Upper lobe of left lung (tissue), 6 donors: ENCODE measurements around the gene PDE1C. TPM values are rescaled to one million over a fixed set of nuclear protein-coding genes. Genes with fewer than 3 reads are reported as not detected.
A peak's percentile ranks its signal among the peaks of the same experiment; 100 is the strongest.

Experiments
- ATAC-seq, 2 donors: fragments of 200-7000 bp; cut with Tn5 transposase; one replicate each; pipeline ENCODE4 v1.9.1; 2022; ENCODE audit warnings: mild to moderate bottlenecking in 2 of 2, moderate library complexity in 2 of 2; ENCODE audit not compliant: low FRiP score in 2 of 2
- DNase-seq, 2 donors: peaks; one replicate each; pipeline ENCODE4 v3.0.0-alpha.2; 2019 to 2020
- H3K27ac ChIP-seq, 4 donors: fragments of 200-600 bp; sonication (generic); one replicate each; pipeline ENCODE4 v1.5.1; 2016 to 2019
- H3K27me3 ChIP-seq, 4 donors: fragments of 200-600 bp; sonication (generic); one replicate each; pipeline ENCODE4 v1.5.1; 2017 to 2019
- H3K36me3 ChIP-seq, 4 donors: fragments of 200-600 bp; sonication (generic); one replicate each; pipeline ENCODE4 v1.5.1; 2016 to 2019
- H3K4me1 ChIP-seq, 4 donors: fragments of 200-600 bp; sonication (generic); one replicate each; pipeline ENCODE4 v1.5.1; 2018 to 2019
- H3K4me3 ChIP-seq, 4 donors: fragments of 200-600 bp; sonication (generic); one replicate each; pipeline ENCODE4 v1.5.1; 2017 to 2019; ENCODE audit warnings: mild to moderate bottlenecking in 2 of 4, moderate library complexity in 1 of 4
- H3K9me3 ChIP-seq, 4 donors: fragments of 200-600 bp; sonication (generic); one replicate each; pipeline ENCODE4 v1.5.1; 2018 to 2019
- CTCF ChIP-seq, 6 experiments: fragments of 450-650 bp in 4 of 6; fragments of 200-600 bp in 2 of 6; sonication (generic) in 2 of 6; IDR thresholded peaks; one replicate each; pipeline ENCODE4 v1.5.1; 2016 to 2019; ENCODE audit warnings: antibody characterized with exemption in 6 of 6
- EP300 ChIP-seq, 4 donors: sonication (generic); formaldehyde crosslinking; IDR thresholded peaks; one replicate each; pipeline ENCODE4 v1.5.1; 2017; ENCODE audit warnings: antibody characterized with exemption in 4 of 4, control low read depth in 2 of 4
- POLR2A ChIP-seq, 4 donors: fragments of 450-650 bp; IDR thresholded peaks; one replicate each; pipeline ENCODE4 v1.5.1; 2016 to 2017; ENCODE audit warnings: antibody characterized with exemption in 4 of 4, mild to moderate bottlenecking in 2 of 4
- POLR2AphosphoS5 ChIP-seq, 2 donors: sonication (generic); formaldehyde crosslinking; IDR thresholded peaks; one replicate each; pipeline ENCODE4 v1.5.1; 2017; ENCODE audit warnings: antibody characterized with exemption in 2 of 2
- WGBS, 2 donors: methylation state at CpG; one replicate each; pipeline ENCODE4 v1.1.5; 2017 to 2018; 5-methylcytosine and 5-hydroxymethylcytosine counted together
- total RNA-seq, 6 donors: library from RNA; depleted of rRNA in 4 of 6; stranded (reverse); fragments of >200 nt in 4 of 6; gene quantifications; one replicate each; pipeline versions ENCODE4 v1.1.0 to v1.2.1, GENCODE V29; 2016 to 2021
- donor health status: DM: no; HTN: no; CAD: no; lungs with moderate emphysema.
- donor health status: DM: no; HTN: yes; CAD: no; lungs with severe emphysema.

The PDE1C gene
- total RNA-seq, 6 donors from 2014 or later: 5.6 to 38.8 (median 11.3) TPM

GRCh38 chr7:32071466-32072091 is 1.4 kb upstream of the PDE1C start:
- peak overlapping the region in 3 of 4 donors; percentile 52 to 57 (median 56) for H3K4me3 ChIP-seq
- peaks cover 0 to 6% (median 0%) of the 10 kb centered on the region in 4 donors for H3K27me3 ChIP-seq
- no peak for DNase-seq
- no peak for TF ChIP-seq POLR2AphosphoS5 (IDR thresholded peaks at IDR 0.05)
- TF ChIP-seq POLR2A (IDR thresholded peaks at IDR 0.05): no peak
- TF ChIP-seq EP300 (IDR thresholded peaks at IDR 0.05): no peak
- TF ChIP-seq CTCF (IDR thresholded peaks at IDR 0.05): no peak
- H3K4me1 ChIP-seq: peaks cover 0 to 16% (median 0%) of the 10 kb centered on the region in 4 donors
- no peaks in the 10 kb centered on the region for H3K36me3 ChIP-seq
- no peak for ATAC-seq
- no peaks in the 10 kb centered on the region for H3K9me3 ChIP-seq
- 29 to 30% methylated on average over 6 of the region's 6 CpGs for whole genome bisulfite sequencing, 2 donors
- peak overlapping the region; percentile 59 to 86 (median 84) for H3K27ac ChIP-seq

GRCh38 chr7:32070051-32070405 is 179 bp downstream of the PDE1C start:
- Histone ChIP-seq H3K4me1 (peaks cover 0 to 16% (median 0%) of the 10 kb centered on the region in 4 donors), H3K27me3 (peaks cover 0 to 6% (median 0%) of the 10 kb centered on the region in 4 donors), H3K4me3 (peak overlapping the region; percentile 9 to 57 (median 54)), H3K36me3 (no peaks in the 10 kb centered on the region), H3K27ac (peak overlapping the region; percentile 59 to 86 (median 84)), H3K9me3 (no peaks in the 10 kb centered on the region)
- WGBS, 2 donors: 6 to 14% methylated on average over 9 of the region's 9 CpGs
- no peak for TF ChIP-seq EP300 (IDR thresholded peaks at IDR 0.05)
- TF ChIP-seq CTCF (IDR thresholded peaks at IDR 0.05): no peak
- no peak for TF ChIP-seq POLR2AphosphoS5 (IDR thresholded peaks at IDR 0.05)
- TF ChIP-seq POLR2A (IDR thresholded peaks at IDR 0.05): no peak
- DNase-seq: no peak
- ATAC-seq: no peak

DNA sequence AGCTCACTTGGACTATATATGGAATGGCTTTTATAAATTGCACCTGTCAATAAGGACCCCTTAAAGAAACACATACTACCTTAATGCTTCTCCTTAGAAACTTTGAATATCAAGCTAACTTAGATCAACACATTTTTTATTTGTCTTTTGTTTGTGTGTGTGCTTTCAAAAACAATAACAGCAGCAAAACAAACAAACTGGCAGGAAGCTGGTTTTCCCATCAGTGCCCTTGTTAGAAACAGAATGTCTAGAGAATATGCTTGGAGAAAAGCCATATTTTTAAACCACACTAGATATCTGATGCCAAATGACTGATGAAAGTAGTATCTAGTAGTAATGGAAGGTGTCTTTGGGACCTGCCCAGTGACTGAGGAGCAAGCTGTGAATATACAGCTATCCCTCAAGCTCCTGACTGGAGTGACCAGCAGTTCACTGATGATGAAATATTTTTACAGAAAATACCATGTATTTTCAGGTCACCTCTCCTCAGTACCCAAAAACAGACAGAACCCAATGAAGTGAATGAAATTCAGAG is 1.0 kb downstream of the PDE1C start:
- Histone ChIP-seq H3K27me3 (peaks cover 0 to 6% (median 0%) of the 10 kb centered on the region in 4 donors), H3K4me3 (peak overlapping the region in 3 of 4 donors; percentile 23 to 56 (median 52)), H3K27ac (peak overlapping the region in 2 of 4 donors; percentile 86), H3K9me3 (no peaks in the 10 kb centered on the region), H3K36me3 (no peaks in the 10 kb centered on the region), H3K4me1 (peaks cover 0 to 16% (median 0%) of the 10 kb centered on the region in 4 donors)
- no peak for ATAC-seq
- no peak for DNase-seq
- TF ChIP-seq POLR2A (IDR thresholded peaks at IDR 0.05) (no peak), POLR2AphosphoS5 (IDR thresholded peaks at IDR 0.05) (no peak), EP300 (IDR thresholded peaks at IDR 0.05) (no peak), CTCF (IDR thresholded peaks at IDR 0.05) (no peak)

DNA sequence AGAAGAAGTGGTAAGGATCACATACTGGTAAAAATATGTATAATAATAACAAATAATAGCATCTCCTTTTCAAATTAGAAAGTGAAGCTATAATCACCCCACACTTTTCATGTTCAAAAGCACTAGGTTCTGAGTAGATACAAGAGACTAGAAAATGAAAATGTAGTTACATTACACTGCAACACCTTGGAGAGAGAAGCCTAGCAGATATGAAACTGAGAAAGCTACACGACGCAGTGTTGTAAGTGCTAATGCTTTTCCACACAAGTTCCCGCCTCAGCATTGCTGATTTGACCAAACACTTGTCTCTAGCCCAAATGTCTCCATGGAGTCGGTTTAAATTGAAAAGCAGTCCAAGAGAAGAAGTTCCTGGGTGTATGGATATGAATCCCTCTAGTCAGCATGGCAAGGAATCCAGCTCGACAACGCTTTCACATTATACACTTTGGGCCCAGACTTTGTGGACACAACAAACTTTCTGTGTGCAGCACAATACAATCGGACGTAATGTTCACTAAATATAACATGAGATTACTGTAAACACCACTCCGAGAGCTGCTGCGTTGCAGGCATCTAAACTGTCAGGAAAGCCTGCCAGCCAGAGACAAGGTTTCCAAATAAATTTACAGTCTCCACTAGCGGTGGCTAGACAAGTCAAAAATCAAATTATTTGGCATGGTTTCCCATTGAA is 1.7 kb downstream of the PDE1C start:
- TF ChIP-seq EP300 (IDR thresholded peaks at IDR 0.05) (no peak), POLR2A (IDR thresholded peaks at IDR 0.05) (no peak), POLR2AphosphoS5 (IDR thresholded peaks at IDR 0.05) (no peak), CTCF (IDR thresholded peaks at IDR 0.05) (no peak)
- 58 to 62% methylated on average over 11 of the region's 11 CpGs for WGBS, 2 donors
- H3K36me3 ChIP-seq: no peaks in the 10 kb centered on the region
- DNase-seq (no peak), ATAC-seq (no peak)
- H3K27me3 ChIP-seq: peaks cover 0 to 6% (median 0%) of the 10 kb centered on the region in 4 donors
- no peaks in the 10 kb centered on the region for H3K9me3 ChIP-seq
- H3K27ac ChIP-seq: peak overlapping the region in 2 of 4 donors; percentile 30 to 86
- H3K4me1 ChIP-seq: peaks cover 0 to 16% (median 0%) of the 10 kb centered on the region in 4 donors
- H3K4me3 ChIP-seq: peak overlapping the region in 3 of 4 donors; percentile 23 to 56 (median 52)
